Keratinocyte (primary cell): ENCODE measurements around the gene SLC39A9.

Source experiments
- EZH2 ChIP-seq: IDR thresholded peaks from one replicate; pipeline ENCODE4 v1.6.1; 2012; ENCODE audit warnings: inconsistent platforms, mild to moderate bottlenecking, low read length, moderate library complexity
- TF ChIP-seq, protein P1 (sequence below), 3 experiments: IDR thresholded peaks in 1 of 3; conservative IDR thresholded peaks in 1 of 3; optimal IDR thresholded peaks in 1 of 3; 2 replicates in 2 of 3; 3 replicates in 1 of 3; pipeline versions ENCODE3 to v1.5.1; 2011; ENCODE audit warnings: low read length in 3 of 3, mild to moderate bottlenecking in 3 of 3, moderate library complexity in 2 of 3, control low read depth in 1 of 3, inconsistent platforms in 1 of 3; ENCODE audit not compliant: insufficient read depth in 2 of 3; ENCODE audit errors: extremely low read depth in 1 of 3

DNA sequence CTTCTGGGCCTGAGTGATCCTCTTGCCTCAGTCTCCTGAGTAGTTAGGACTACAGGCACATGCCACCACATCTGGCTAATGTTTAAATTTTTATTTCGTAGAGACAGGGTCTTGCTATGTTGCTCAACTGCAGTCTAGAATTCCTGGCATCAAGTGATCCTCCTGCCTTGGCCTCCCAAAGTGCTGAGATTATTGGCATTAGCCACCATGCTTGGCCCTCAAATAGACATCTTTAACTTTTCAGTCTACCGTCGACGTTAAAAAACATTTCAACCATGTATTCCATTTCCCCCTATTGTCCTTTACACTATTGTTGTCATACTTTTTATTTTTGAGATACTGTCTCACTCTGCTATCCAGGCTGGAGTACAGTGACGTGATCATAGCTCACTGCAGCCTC lies 22.8 kb upstream of the SLC39A9 start:
- TF ChIP-seq, protein P1, sequence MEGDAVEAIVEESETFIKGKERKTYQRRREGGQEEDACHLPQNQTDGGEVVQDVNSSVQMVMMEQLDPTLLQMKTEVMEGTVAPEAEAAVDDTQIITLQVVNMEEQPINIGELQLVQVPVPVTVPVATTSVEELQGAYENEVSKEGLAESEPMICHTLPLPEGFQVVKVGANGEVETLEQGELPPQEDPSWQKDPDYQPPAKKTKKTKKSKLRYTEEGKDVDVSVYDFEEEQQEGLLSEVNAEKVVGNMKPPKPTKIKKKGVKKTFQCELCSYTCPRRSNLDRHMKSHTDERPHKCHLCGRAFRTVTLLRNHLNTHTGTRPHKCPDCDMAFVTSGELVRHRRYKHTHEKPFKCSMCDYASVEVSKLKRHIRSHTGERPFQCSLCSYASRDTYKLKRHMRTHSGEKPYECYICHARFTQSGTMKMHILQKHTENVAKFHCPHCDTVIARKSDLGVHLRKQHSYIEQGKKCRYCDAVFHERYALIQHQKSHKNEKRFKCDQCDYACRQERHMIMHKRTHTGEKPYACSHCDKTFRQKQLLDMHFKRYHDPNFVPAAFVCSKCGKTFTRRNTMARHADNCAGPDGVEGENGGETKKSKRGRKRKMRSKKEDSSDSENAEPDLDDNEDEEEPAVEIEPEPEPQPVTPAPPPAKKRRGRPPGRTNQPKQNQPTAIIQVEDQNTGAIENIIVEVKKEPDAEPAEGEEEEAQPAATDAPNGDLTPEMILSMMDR (optimal IDR thresholded peaks at IDR 0.05 in 1 of 3, IDR thresholded peaks at IDR 0.05 in 1 of 3, conservative IDR thresholded peaks at IDR 0.05 in 1 of 3; ENCODE audit: extremely low read depth in 1 of 3, insufficient read depth in 2 of 3, low read length in 3 of 3), result no peak
- no peak for TF ChIP-seq EZH2
